Fibroblast of lung (primary cell): ENCODE data around the gene IMMP2L. TPM values are rescaled to one million over a fixed set of nuclear protein-coding genes. Genes with fewer than 3 reads are reported as not detected.

Experiments
- DNase-seq, 2 donors: peaks; one replicate each; pipeline versions ENCODE4 v3.0.0 to v3.0.0-alpha.2; 2010; ENCODE audit warnings: low read depth in 2 of 2
- H2AFZ ChIP-seq: 2 replicates; pipeline ENCODE4 v1.5.1; 2012; ENCODE audit warnings: low read length, control low read depth, inconsistent platforms
- H3K27ac ChIP-seq: 2 replicates; pipeline ENCODE4 v1.5.1; 2011; ENCODE audit warnings: low read length, control low read depth; ENCODE audit not compliant: insufficient read depth
- H3K27me3 ChIP-seq: 2 replicates; pipeline ENCODE4 v1.5.1; 2011; ENCODE audit warnings: mild to moderate bottlenecking, low read length; ENCODE audit not compliant: control insufficient read depth, insufficient read depth
- H3K36me3 ChIP-seq: 2 replicates; pipeline ENCODE4 v1.5.1; 2011; ENCODE audit warnings: low read length; ENCODE audit not compliant: control insufficient read depth, insufficient read depth
- H3K4me1 ChIP-seq: 2 replicates; pipeline ENCODE4 v1.5.1; 2011; ENCODE audit warnings: low read length; ENCODE audit not compliant: control insufficient read depth, insufficient read depth; ENCODE audit errors: extremely low read depth
- H3K4me2 ChIP-seq: 2 replicates; pipeline ENCODE4 v1.5.1; 2011; ENCODE audit warnings: low read length, control low read depth; ENCODE audit not compliant: insufficient read depth; ENCODE audit errors: extremely low read depth
- H3K4me3 ChIP-seq, 4 experiments: fragments of 200-600 bp in 1 of 4; sonication (generic) in 1 of 4; replicated peaks in 1 of 4; 2 replicates each; pipeline ENCODE4 v1.5.1; 2011 to 2016; ENCODE audit warnings: low read length in 4 of 4, low read depth in 3 of 4, mild to moderate bottlenecking in 3 of 4, control low read depth in 2 of 4, inconsistent platforms in 1 of 4, mixed read lengths in 1 of 4; ENCODE audit not compliant: insufficient read depth in 1 of 4; ENCODE audit errors: control extremely low read depth in 1 of 4
- H3K79me2 ChIP-seq: 2 replicates; pipeline ENCODE4 v1.5.1; 2012; ENCODE audit warnings: mild to moderate bottlenecking, low read length, inconsistent platforms; ENCODE audit not compliant: control insufficient read depth, insufficient read depth
- H3K9ac ChIP-seq: 2 replicates; pipeline ENCODE4 v1.5.1; 2011; ENCODE audit warnings: mild to moderate bottlenecking, low read length, control low read depth; ENCODE audit not compliant: insufficient read depth
- H3K9me3 ChIP-seq: 2 replicates; pipeline ENCODE4 v1.5.1; 2012; ENCODE audit warnings: low read depth, low read length; ENCODE audit not compliant: control insufficient read depth, insufficient read depth
- H4K20me1 ChIP-seq: 2 replicates; pipeline ENCODE4 v1.5.1; 2011; ENCODE audit warnings: low read length; ENCODE audit not compliant: control insufficient read depth, insufficient read depth; ENCODE audit errors: extremely low read depth
- EZH2 ChIP-seq: IDR thresholded peaks from 2 replicates; pipeline ENCODE4 v1.5.1; 2012; ENCODE audit warnings: low read length, control low read depth, mild to moderate bottlenecking; ENCODE audit errors: missing control alignments
- polyA plus RNA-seq, 2 donors: library from polyadenylated mRNA; depleted of rRNA in 1 of 2; stranded (reverse) in 1 of 2; unstranded in 1 of 2; fragments of >200 nt; gene quantifications; 2 replicates each; pipeline ENCODE4 v1.2.1, GENCODE V29; 2011 to 2012; ENCODE audit warnings: missing spikeins in 1 of 2
- total RNA-seq: library from RNA; depleted of rRNA; stranded (reverse); fragments of >200 nt; gene quantifications from 2 replicates; pipeline ENCODE4 v1.2.1, GENCODE V29; 2014
- TF ChIP-seq, protein P1 (sequence below), 2 donors: IDR thresholded peaks in 1 of 2; conservative IDR thresholded peaks in 1 of 2; 1 replicate in 1 of 2; 2 replicates in 1 of 2; pipeline ENCODE4 v1.5.1; 2011 to 2012; ENCODE audit warnings: low read length in 2 of 2, control low read depth in 1 of 2, inconsistent platforms in 1 of 2, low read depth in 1 of 2, mild to moderate bottlenecking in 1 of 2

Gene IMMP2L
- total and polyA plus RNA-seq, 2 donors (not counting 1 experiment from before 2014, with no cell fraction given), result 6.9 to 14.4 TPM

DNA sequence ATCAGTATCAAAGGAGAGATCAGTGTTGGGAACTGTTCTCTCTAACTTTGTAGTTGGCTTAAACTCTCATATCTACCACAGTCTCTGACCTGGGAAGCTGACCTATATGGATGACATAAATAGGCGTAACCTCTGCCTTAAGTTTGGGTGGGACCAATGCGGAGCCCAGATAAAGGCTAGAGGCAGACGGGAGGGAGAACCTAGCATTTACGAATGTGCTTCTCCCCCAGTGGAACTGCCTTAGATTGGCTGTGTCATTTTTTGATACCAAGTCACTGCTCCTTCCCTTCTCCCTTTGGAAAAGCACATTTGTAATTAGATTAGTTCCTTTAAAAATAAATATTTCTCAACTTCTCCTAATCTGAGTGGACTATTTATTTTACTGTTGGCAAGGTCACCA, 495.0 kb downstream of the IMMP2L start:
- Histone ChIP-seq H3K4me3 (no peak overlapping the region), H3K4me2 (no peak overlapping the region), H2AFZ (no peak overlapping the region), H3K36me3 (no peaks in the 10 kb centered on the region), H3K4me1 (no peaks in the 10 kb centered on the region), H3K27ac (no peak overlapping the region), H4K20me1 (no peaks in the 10 kb centered on the region), H3K27me3 (no peaks in the 10 kb centered on the region), H3K79me2 (no peaks in the 10 kb centered on the region), H3K9ac (no peak overlapping the region), H3K9me3 (no peaks in the 10 kb centered on the region)
- DNase-seq, result no peak
- TF ChIP-seq, protein P1, sequence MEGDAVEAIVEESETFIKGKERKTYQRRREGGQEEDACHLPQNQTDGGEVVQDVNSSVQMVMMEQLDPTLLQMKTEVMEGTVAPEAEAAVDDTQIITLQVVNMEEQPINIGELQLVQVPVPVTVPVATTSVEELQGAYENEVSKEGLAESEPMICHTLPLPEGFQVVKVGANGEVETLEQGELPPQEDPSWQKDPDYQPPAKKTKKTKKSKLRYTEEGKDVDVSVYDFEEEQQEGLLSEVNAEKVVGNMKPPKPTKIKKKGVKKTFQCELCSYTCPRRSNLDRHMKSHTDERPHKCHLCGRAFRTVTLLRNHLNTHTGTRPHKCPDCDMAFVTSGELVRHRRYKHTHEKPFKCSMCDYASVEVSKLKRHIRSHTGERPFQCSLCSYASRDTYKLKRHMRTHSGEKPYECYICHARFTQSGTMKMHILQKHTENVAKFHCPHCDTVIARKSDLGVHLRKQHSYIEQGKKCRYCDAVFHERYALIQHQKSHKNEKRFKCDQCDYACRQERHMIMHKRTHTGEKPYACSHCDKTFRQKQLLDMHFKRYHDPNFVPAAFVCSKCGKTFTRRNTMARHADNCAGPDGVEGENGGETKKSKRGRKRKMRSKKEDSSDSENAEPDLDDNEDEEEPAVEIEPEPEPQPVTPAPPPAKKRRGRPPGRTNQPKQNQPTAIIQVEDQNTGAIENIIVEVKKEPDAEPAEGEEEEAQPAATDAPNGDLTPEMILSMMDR (conservative IDR thresholded peaks at IDR 0.05 in 1 of 2, IDR thresholded peaks at IDR 0.05 in 1 of 2; ENCODE audit: low read depth in 1 of 2, low read length in 2 of 2), result no peak
- no peak for TF ChIP-seq EZH2

- Histone ChIP-seq H4K20me1 (no peaks in the 10 kb centered on the region), H3K27ac (no peak overlapping the region), H3K4me3 (no peak overlapping the region), H3K27me3 (no peaks in the 10 kb centered on the region), H3K79me2 (no peaks in the 10 kb centered on the region), H3K9me3 (no peaks in the 10 kb centered on the region), H3K4me1 (no peaks in the 10 kb centered on the region), H3K4me2 (no peak overlapping the region), H2AFZ (no peak overlapping the region), H3K36me3 (no peaks in the 10 kb centered on the region), H3K9ac (no peak overlapping the region)
- TF ChIP-seq EZH2, result no peak
- TF ChIP-seq, protein P1 (conservative IDR thresholded peaks at IDR 0.05 in 1 of 2, IDR thresholded peaks at IDR 0.05 in 1 of 2; ENCODE audit: low read depth in 1 of 2, low read length in 2 of 2), result no peak
- DNase-seq, result no peak
Measured at GRCh38 chr7:111063166-111063565, 499.1 kb downstream of the IMMP2L start.

DNA sequence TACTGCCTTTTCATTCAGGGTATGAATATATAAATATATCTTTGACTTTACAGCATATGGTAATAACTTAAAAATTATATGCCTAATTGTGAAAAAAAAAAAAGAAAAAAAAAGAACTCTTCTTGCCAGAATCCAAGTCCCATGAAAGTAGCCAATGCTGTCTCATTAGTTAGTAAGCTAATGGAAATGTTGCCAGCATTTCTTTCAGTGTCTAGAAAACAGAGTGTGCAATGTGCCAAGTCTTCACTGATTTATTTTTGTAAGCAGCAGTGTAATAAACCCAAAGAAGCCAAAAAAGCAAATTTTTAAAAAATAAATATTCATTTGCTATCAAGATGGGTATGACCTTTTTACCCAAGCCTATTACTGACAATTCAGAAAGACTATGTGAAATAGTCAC, 502.5 kb downstream of the IMMP2L start:
- no peak overlapping the region for H2AFZ ChIP-seq

More for the DNA sequence above, 502.5 kb downstream of the IMMP2L start:
- Histone ChIP-seq H3K36me3 (no peaks in the 10 kb centered on the region), H3K4me1 (no peaks in the 10 kb centered on the region), H3K27me3 (no peaks in the 10 kb centered on the region), H3K4me3 (no peak overlapping the region), H4K20me1 (no peaks in the 10 kb centered on the region), H3K79me2 (no peaks in the 10 kb centered on the region), H3K27ac (no peak overlapping the region), H3K9ac (no peak overlapping the region), H3K4me2 (no peak overlapping the region), H3K9me3 (no peaks in the 10 kb centered on the region)
- TF ChIP-seq, protein P1 (conservative IDR thresholded peaks at IDR 0.05 in 1 of 2, IDR thresholded peaks at IDR 0.05 in 1 of 2; ENCODE audit: low read depth in 1 of 2, low read length in 2 of 2), result no peak
- TF ChIP-seq EZH2, result no peak
- peak in 1 of 2 donors; percentile 8 for DNase-seq
